Stimulated activated CD4-positive, alpha-beta T cell treated with anti-CD3 and anti-CD28 coated beads, Interleukin-1b, Interleukin-23, amount 100 ng/mL, for 24 hours (primary cell): ENCODE data around the gene NEK10.
"Not testable (repeated sequence)": the region's sequence is repeated elsewhere in the genome, so short reads cannot be mapped to it uniquely, and the experiment has no call there.

Experiments
- DNase-seq, 4 experiments: peaks; one replicate each; pipeline ENCODE4 v3.0.0-alpha.2; 2020; ENCODE audit warnings: low read depth in 4 of 4, low spot score in 1 of 4

Gene NEK10

GRCh38 chr3:27352047-27352446, 17.1 kb downstream of the NEK10 start:
- no peak for DNase-seq

DNA sequence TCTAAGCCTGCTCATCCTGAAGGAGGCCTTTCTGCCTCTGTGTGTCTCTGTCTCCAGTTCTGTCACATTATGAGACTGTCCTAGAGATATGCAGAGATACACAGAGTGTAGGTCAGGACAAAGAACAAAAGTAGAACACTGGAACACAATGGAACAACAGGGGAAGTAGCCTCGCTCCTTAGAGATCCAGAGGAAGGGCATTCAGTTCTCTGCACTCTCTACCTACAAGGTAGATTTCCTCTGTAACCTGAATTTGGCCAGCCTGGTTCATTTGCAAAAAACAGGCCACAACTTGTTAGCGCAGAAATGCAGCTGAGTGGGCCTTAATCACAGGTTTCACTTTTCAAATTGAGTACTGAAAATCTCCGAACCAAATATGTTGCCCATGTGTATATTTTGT, 19.4 kb downstream of the NEK10 start:
- DNase-seq = no peak

GRCh38 chr3:27345959-27346865, 23.0 kb downstream of the NEK10 start:
- DNase-seq = no peak

DNA sequence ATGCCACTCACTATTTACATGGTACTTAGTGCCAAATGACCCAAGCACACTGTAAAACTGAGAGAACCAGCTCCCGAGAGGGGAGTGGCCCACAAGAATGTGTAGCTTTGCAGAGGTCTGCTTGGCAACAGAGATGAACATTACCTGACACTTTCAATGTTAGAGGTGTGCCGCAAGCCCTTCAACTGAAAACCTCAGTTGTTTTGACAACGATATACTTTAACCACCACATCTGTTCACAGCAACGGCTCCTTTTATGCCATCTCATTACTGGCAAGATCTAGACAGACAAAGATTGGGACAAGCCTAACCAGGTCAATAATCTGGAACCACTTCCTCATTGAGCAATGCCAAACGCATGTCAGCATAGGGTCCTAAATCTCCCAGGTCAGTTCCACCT, 23.7 kb downstream of the NEK10 start:
- no peak for DNase-seq

DNA sequence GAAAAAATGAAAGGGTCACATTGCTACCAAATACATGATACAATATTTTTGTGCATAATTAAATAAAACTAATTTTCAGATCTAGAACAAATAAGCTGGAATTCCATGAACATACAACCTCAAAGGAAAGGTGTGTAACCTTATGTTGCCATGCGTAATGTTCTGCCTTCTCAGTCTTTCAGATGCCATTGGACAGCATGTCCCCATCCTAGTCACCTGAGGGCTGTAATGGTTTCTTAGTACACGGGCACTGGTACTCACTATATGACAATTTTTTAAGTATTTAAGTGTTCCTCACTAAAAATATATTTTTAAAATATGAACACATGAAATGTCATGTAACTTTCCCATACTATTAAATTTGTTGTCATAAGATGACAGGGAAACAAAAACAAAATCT, 24.1 kb downstream of the NEK10 start:
- no peak for DNase-seq

DNA sequence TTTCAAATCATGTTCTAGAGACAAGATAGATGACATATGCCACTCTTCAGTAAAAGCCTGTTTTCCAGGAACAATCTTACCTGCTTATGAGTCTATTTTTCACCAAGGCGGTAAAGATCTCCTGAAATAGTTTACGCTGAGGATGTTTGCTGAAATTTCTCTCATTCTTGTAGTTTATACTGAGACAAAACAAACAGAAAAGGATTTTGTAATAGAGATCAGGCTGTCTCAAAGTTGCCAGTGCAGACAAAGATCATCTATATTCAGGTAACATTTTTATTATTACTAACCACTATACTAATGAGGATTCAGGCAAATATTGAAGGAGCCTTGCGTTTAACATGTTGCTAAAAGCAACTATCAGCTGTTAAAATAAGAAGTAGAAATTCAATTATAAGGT, 25.0 kb downstream of the NEK10 start:
- no peak for DNase-seq

GRCh38 chr3:27342267-27342666, 26.9 kb downstream of the NEK10 start:
- no peak for DNase-seq

- no peak for DNase-seq
These were observed 28.6 kb downstream of the NEK10 start for GRCh38 chr3:27340534-27340933.

DNA sequence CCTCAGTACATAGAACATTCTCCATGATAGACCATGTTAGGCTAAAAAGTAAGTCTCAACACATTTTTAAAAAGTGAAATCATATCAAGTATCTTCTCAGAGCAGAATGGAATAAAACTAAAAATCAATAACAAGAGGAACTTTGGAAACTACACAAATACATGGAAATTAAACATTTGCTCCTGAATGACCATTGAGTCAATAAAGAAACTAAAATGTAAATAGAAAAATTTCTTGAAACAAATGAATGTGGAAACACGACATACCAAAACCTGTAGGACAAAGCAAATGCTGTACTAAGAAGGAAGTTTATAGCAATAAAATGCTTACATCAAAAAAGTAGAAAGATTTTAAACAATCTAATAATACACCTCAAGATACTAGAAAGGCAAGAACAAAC, 33.6 kb downstream of the NEK10 start:
- DNase-seq = no peak

DNA sequence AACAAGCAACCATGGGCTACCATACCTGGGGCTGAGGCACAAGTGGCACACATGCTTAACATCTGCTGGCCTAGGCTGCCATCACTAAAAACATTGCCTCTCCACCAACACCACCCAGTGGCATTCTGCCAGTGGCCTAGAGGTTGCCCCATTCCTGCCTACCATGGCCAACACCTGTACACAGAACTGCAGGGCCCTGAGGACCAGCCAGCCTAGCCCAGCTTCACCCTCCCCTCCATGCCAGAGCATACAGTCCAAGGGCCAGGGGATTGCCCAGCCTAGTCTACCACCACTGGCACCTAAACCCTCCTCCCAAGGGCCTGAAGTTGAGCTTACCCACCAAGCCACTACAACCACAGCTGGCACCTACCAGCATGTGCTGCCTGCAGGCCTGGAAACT, 35.3 kb downstream of the NEK10 start:
- no peak for DNase-seq

DNA sequence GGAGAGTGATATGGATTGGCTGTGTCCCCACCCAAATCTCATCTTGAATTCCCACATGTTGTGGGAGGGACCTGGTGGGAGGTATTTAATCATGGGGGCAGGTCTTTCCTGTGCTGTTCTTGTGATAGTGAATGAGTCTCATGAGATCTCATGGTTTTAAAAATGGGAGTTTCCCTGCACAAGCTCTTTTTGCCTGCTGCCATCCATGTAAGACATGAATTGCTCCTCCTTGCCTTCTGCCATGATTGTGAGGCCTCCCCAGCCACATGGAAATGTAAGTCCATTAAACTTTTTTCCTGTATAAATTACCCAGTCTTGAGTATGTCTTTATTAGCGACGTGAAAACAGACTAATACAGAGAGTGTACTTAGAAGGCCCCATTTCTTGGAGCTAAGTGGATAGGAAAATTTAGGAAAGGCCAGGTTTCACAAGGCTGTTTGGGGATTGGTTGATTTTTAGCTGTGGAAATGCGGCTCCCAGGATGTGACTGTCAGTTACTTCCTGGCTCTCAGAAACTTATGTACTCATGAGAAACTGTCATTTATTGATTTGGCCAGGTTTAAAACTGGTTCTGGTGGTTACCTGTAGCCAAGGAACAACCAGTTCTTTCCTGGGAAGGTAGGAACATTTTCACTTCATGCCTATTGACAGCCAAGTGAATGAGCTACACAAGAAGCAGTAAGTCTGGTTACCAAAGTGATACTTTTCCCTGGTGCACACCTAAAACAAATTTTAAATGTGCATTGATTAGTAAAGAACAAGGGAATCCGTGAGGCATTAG, 40.0 kb downstream of the NEK10 start:
- DNase-seq = not testable (repeated sequence)

GRCh38 chr3:27326629-27327545, 42.3 kb downstream of the NEK10 start:
- no peak for DNase-seq

- DNase-seq = no peak
These were observed 43.0 kb downstream of the NEK10 start for GRCh38 chr3:27326202-27326601.

DNA sequence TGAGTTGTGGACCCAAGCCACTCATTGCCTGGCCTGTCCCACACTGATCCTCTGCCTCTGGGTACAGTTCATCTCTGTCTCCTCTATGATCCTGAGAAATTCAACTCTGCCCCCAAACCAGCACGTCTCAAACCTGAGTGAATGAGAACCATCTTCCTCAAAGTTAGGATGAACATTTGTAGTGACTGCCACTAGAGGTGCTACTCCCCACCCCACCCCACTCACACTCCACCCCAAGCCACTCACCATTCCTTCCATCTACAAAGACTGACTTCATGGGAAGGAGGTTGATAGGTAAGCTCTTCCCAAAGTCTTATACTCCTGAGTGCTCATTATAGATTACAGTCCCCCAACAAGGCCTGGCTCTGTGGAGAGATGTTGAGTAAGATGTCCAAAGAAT, 43.8 kb downstream of the NEK10 start:
- no peak for DNase-seq

DNA sequence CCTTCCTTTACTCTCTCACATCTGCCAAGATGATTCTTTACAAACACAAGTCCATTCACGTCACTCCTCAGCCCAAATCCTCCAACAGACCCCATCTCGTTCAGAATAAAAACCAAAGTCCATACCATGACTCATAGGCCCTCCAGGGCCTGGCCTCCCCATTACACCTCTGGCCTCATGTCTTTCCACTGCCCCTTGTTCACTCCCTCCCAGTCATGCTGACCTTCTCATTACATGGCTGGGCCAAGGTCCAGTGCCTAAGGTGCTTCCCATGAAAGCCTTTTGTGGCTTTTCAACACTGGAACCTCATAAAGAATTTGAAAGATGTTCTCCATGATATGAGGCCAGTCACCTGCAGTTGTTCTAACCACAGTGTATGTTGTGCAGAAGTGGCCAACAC, 44.5 kb downstream of the NEK10 start:
- no peak for DNase-seq

DNA sequence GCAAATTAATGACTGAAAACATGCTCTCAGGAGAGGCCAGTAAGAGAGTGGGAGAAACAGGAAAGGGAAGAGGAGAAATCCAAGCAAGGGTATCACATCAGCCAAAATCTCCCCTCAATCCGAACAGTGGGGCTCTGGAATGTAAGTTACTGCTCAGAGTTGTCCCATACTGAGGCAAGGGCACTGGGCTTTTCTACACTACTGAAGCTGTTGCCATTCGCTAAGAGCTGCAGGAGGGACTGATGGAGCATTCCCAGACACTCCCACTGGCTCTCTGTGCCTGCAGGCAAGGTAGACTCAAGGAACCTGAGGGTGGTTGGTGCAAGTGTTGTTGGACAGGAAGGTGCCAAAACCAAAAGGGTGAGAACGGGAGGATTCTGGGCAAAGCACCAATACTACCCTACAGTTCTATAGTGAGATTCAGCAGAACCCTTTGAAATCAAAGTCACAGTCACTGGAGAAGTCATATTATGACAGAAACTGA, 46.1 kb downstream of the NEK10 start:
- DNase-seq = no peak

DNA sequence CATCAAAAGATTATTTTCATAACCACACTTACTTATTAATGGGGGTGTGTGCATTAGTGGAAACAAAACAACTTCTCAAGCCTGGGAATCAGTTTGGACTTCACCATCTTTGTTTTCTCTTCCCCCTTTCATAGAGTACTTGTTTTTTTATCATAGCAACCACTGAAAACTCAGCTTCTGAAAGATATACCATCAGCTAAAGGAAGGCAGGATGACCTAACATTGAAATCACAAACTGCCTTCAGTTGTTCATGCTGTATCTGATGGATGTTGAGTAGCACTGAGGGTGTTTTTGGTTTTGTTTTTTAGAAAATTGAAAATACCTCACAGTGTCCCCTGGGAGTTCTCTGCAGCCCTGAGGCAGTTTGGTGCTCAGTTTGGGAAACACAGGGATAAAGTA, 46.5 kb downstream of the NEK10 start:
- DNase-seq = no peak

DNA sequence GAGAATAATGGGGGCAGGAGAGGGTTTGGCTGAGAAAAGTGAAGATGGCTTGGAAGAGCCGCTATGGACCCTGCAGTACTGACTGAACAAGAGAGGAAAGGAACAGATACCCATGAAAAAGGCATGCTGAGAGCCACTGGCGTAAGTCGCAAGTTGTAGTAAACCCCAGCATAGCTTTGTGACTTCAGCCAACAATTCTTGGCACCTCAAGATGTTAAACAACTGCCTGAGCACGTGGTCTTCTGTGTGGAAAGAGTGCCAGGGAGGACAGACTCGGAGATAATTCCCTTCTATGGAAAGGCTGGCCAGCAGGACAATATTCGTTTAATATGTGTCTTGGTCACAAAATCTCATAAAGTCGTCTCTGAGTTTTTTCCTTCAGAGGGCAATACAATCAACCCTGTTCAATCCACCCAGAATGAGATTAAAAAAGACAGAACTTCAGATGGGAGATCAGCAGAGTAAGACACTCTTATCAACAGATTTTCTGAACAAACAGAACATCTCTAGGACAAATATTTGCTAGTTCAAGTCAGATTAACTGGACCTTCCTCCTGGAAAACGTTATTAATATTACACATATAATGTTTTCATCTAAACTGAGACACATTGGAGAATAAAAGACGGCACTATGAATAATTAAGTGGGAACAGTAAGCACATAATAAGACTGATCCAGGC, 49.2 kb downstream of the NEK10 start:
- no peak for DNase-seq

DNA sequence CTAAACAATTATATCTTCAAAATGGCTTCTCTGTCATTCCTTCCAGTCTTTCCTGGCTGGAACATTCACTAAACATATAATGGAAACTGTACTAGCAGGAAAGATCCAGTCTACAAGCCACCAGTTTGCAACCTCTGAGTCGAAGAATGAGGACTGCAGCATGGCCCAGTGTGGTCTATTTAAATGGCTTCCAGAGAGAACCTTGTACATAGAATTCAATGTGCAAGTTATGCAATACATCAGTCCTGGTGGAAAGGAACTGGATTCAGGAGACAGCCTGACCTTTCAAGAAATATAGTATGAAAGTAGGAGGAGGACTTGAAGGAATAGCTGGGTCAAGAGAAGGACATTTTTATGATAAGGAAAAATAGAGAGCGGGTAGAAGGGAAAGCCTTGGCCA, 49.9 kb downstream of the NEK10 start:
- no peak for DNase-seq

DNA sequence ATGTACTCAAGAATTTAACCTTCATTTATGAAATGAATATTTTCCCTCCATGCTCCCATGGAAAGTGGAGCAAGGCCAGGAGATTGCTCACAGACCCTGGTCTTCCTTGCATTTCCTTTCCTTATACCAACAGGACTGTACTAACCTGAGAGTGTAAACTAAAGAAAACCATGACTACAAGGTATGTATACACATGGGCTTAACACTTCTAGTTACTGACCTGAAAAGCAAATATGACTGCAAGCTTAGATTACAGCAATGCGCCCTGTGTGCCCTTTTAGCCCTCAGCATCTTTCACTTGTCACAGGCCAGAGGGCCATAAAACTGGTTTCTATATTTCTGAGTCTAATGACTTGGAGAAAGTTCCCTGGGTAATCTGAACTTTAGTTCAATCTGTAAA, 52.1 kb downstream of the NEK10 start:
- no peak for DNase-seq

DNA sequence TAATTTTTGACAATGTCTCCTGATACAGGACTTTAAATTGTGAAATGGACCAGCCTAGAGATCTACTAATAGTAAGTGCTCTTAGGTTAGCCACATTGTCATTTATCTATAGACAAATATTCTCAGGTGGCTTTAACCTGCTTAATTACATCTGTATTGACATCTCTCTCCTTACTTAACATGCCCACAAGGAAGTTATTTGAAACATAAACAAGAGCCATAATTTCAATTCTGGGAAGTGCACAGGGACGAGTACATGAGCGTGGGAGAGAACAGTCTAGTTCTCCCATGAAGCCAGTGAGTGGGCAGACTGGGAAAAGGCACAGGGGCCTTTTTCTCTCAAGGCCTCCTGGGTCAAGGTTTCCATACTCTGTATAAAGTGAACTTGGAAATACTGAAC, 54.2 kb downstream of the NEK10 start:
- no peak for DNase-seq
